Measurements from ENCODE around the gene NFAT5. TPM values are rescaled to one million over a fixed set of nuclear protein-coding genes. Genes with fewer than 3 reads are reported as not detected.

Gene NFAT5
- total RNA-seq, 2 donors from 2014 or later, result 38.1 to 38.9 TPM

DNA sequence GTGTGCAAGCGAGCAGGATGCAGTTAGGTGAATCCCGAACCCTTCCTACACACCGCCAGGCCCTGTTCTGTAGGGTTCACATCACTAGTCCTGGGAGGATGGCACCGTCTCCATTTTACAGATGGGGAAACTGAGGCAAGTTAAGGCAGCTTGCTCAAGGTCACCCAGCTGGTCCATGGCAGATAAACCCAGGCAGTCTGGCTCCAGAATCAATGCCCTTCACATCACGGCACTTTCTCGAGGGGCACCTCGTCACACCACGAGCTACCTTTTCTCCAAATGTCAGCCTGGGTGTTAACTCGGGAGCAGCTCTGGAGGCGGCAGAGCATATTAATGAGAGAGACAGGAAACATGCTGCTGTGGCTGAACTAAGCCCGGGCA lies 179.5 kb downstream of the NFAT5 start:
- Histone ChIP-seq H3K27me3 (no peaks in the 10 kb centered on the region), H3K36me3 (replicated peaks in 1 of 2; ENCODE audit: insufficient read depth in 1 of 2, low read depth in 2 of 2) (peaks cover 13 to 65% of the 10 kb centered on the region in 2 donors), H3K4me3 (no peak overlapping the region), H3K9me3 (no peaks in the 10 kb centered on the region), H3K27ac (no peak overlapping the region), H3K4me1 (no peaks in the 10 kb centered on the region)
- TF ChIP-seq, protein P1, sequence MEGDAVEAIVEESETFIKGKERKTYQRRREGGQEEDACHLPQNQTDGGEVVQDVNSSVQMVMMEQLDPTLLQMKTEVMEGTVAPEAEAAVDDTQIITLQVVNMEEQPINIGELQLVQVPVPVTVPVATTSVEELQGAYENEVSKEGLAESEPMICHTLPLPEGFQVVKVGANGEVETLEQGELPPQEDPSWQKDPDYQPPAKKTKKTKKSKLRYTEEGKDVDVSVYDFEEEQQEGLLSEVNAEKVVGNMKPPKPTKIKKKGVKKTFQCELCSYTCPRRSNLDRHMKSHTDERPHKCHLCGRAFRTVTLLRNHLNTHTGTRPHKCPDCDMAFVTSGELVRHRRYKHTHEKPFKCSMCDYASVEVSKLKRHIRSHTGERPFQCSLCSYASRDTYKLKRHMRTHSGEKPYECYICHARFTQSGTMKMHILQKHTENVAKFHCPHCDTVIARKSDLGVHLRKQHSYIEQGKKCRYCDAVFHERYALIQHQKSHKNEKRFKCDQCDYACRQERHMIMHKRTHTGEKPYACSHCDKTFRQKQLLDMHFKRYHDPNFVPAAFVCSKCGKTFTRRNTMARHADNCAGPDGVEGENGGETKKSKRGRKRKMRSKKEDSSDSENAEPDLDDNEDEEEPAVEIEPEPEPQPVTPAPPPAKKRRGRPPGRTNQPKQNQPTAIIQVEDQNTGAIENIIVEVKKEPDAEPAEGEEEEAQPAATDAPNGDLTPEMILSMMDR (IDR thresholded peaks at IDR 0.05), result no peak
- no peak for TF ChIP-seq POLR2A (IDR thresholded peaks at IDR 0.05)
- intact Hi-C loops (cut with DNase I), result no loop called here
- ATAC-seq (no peak), DNase-seq (no peak)
- WGBS, 2 donors, result 80 to 89% methylated on average over 3 to 11 of the region's 11 CpGs

- Histone ChIP-seq H3K4me3 (no peak overlapping the region), H3K9me3 (no peaks in the 10 kb centered on the region), H3K27ac (no peak overlapping the region), H3K27me3 (no peaks in the 10 kb centered on the region), H3K4me1 (no peaks in the 10 kb centered on the region), H3K36me3 (replicated peaks in 1 of 2; ENCODE audit: insufficient read depth in 1 of 2, low read depth in 2 of 2) (peaks cover 13 to 65% of the 10 kb centered on the region in 2 donors)
- intact Hi-C loops (cut with DNase I), result no loop called here
- no peak for TF ChIP-seq POLR2A (IDR thresholded peaks at IDR 0.05)
- TF ChIP-seq, protein P1 (IDR thresholded peaks at IDR 0.05), result no peak
- ATAC-seq, result no peak
- 84 to 89% methylated on average over 5 to 10 of the region's 10 CpGs for WGBS, 2 donors
- DNase-seq, result no peak
Measured at GRCh38 chr16:69745959-69746358, 180.2 kb downstream of the NFAT5 start.

GRCh38 chr16:69747115-69747514 lies 181.3 kb downstream of the NFAT5 start:
- 89 to 91% methylated on average over 8 of the region's 8 CpGs for WGBS, 2 donors
- intact Hi-C loops (cut with DNase I), result no loop called here
- Histone ChIP-seq H3K4me3 (no peak overlapping the region), H3K9me3 (no peaks in the 10 kb centered on the region), H3K27me3 (no peaks in the 10 kb centered on the region), H3K36me3 (replicated peaks in 1 of 2; ENCODE audit: insufficient read depth in 1 of 2, low read depth in 2 of 2) (peaks cover 13 to 59% of the 10 kb centered on the region in 2 donors), H3K27ac (no peak overlapping the region), H3K4me1 (peaks cover under 1% of the 10 kb centered on the region)
- ATAC-seq (no peak), DNase-seq (no peak)
- no peak for TF ChIP-seq POLR2A (IDR thresholded peaks at IDR 0.05)
- TF ChIP-seq, protein P1 (IDR thresholded peaks at IDR 0.05), result no peak

- TF ChIP-seq, protein P1 (IDR thresholded peaks at IDR 0.05), result no peak
- TF ChIP-seq POLR2A (IDR thresholded peaks at IDR 0.05), result no peak
- Histone ChIP-seq H3K4me3 (no peak overlapping the region), H3K9me3 (no peaks in the 10 kb centered on the region), H3K27me3 (no peaks in the 10 kb centered on the region), H3K27ac (no peak overlapping the region), H3K4me1 (peaks cover 18% of the 10 kb centered on the region), H3K36me3 (replicated peaks in 1 of 2; ENCODE audit: insufficient read depth in 1 of 2, low read depth in 2 of 2) (peaks cover 13 to 51% of the 10 kb centered on the region in 2 donors)
- ATAC-seq (no peak), DNase-seq (no peak)
- intact Hi-C loops (cut with DNase I), result no loop called here
- 81 to 85% methylated on average over 20 of the region's 20 CpGs for WGBS, 2 donors
Measured at GRCh38 chr16:69748694-69749345, 183.1 kb downstream of the NFAT5 start.

GRCh38 chr16:69754143-69754468 lies 188.3 kb downstream of the NFAT5 start:
- 4 to 10% methylated on average over 4 of the region's 4 CpGs for WGBS, 2 donors
- ATAC-seq (no peak), DNase-seq (no peak)
- H3K4me3 ChIP-seq, result peak overlapping the region; percentile 85 to 96
- peak overlapping the region in 3 of 4 donors; percentile 59 to 79 (median 79) for H3K27ac ChIP-seq
- H3K4me1 ChIP-seq, result peaks cover 24% of the 10 kb centered on the region
- no peaks in the 10 kb centered on the region for H3K9me3 ChIP-seq
- H3K36me3 ChIP-seq (replicated peaks in 1 of 2; ENCODE audit: insufficient read depth in 1 of 2, low read depth in 2 of 2), result peaks cover 2 to 10% of the 10 kb centered on the region in 2 donors
- intact Hi-C loops (cut with DNase I), result loop anchor here (5.0 kb wide), 1 partner anchor 47 kb away; no protein-coding TSS in a partner anchor
- H3K27me3 ChIP-seq, result no peaks in the 10 kb centered on the region
- TF ChIP-seq POLR2A (IDR thresholded peaks at IDR 0.05), result no peak
- TF ChIP-seq, protein P1 (IDR thresholded peaks at IDR 0.05), result no peak
